PFSK-1 (cell line): ENCODE data around the gene UGP2.

Experiments used
- FOXP2 ChIP-seq: optimal IDR thresholded peaks from 2 replicates; pipeline ENCODE3; 2011; ENCODE audit warnings: borderline replicate concordance, control low read depth, inconsistent platforms; ENCODE audit not compliant: insufficient read depth; ENCODE audit errors: extremely low read length, extremely low read depth
- POLR2AphosphoS5 ChIP-seq: IDR thresholded peaks from 2 replicates; pipeline ENCODE4 v1.6.1; 2012; ENCODE audit warnings: low read depth, mild to moderate bottlenecking, control low read depth, low read length, moderate library complexity
- SIN3A ChIP-seq: IDR thresholded peaks from 2 replicates; pipeline ENCODE4 v1.6.1; 2012; ENCODE audit warnings: mild to moderate bottlenecking, low read length, moderate library complexity, borderline replicate concordance; ENCODE audit not compliant: insufficient read depth
- TAF1 ChIP-seq: IDR thresholded peaks from 2 replicates; pipeline ENCODE4 v1.6.1; 2012; ENCODE audit warnings: low read length, control low read depth, borderline replicate concordance; ENCODE audit not compliant: insufficient read depth
- TF ChIP-seq, protein P1 (sequence below), 2 experiments: IDR thresholded peaks; 2 replicates each; pipeline versions ENCODE4 v1.6.1 to v1.8.0; 2011 to 2012; ENCODE audit warnings: low read depth in 2 of 2, low read length in 2 of 2, control low read depth in 1 of 2, inconsistent platforms in 1 of 2, mild to moderate bottlenecking in 1 of 2, moderate library complexity in 1 of 2; ENCODE audit not compliant: insufficient read depth in 1 of 2

The UGP2 gene

GRCh38 chr2:63819256-63819655, 22.4 kb upstream of the UGP2 start:
- TF ChIP-seq SIN3A: no peak
- TF ChIP-seq TAF1: no peak
- TF ChIP-seq POLR2AphosphoS5: no peak
- TF ChIP-seq FOXP2: no peak
- TF ChIP-seq, protein P1, sequence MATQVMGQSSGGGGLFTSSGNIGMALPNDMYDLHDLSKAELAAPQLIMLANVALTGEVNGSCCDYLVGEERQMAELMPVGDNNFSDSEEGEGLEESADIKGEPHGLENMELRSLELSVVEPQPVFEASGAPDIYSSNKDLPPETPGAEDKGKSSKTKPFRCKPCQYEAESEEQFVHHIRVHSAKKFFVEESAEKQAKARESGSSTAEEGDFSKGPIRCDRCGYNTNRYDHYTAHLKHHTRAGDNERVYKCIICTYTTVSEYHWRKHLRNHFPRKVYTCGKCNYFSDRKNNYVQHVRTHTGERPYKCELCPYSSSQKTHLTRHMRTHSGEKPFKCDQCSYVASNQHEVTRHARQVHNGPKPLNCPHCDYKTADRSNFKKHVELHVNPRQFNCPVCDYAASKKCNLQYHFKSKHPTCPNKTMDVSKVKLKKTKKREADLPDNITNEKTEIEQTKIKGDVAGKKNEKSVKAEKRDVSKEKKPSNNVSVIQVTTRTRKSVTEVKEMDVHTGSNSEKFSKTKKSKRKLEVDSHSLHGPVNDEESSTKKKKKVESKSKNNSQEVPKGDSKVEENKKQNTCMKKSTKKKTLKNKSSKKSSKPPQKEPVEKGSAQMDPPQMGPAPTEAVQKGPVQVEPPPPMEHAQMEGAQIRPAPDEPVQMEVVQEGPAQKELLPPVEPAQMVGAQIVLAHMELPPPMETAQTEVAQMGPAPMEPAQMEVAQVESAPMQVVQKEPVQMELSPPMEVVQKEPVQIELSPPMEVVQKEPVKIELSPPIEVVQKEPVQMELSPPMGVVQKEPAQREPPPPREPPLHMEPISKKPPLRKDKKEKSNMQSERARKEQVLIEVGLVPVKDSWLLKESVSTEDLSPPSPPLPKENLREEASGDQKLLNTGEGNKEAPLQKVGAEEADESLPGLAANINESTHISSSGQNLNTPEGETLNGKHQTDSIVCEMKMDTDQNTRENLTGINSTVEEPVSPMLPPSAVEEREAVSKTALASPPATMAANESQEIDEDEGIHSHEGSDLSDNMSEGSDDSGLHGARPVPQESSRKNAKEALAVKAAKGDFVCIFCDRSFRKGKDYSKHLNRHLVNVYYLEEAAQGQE (IDR thresholded peaks at IDR 0.05; ENCODE audit: insufficient read depth in 1 of 2, low read depth in 2 of 2, low read length in 2 of 2): no peak

DNA sequence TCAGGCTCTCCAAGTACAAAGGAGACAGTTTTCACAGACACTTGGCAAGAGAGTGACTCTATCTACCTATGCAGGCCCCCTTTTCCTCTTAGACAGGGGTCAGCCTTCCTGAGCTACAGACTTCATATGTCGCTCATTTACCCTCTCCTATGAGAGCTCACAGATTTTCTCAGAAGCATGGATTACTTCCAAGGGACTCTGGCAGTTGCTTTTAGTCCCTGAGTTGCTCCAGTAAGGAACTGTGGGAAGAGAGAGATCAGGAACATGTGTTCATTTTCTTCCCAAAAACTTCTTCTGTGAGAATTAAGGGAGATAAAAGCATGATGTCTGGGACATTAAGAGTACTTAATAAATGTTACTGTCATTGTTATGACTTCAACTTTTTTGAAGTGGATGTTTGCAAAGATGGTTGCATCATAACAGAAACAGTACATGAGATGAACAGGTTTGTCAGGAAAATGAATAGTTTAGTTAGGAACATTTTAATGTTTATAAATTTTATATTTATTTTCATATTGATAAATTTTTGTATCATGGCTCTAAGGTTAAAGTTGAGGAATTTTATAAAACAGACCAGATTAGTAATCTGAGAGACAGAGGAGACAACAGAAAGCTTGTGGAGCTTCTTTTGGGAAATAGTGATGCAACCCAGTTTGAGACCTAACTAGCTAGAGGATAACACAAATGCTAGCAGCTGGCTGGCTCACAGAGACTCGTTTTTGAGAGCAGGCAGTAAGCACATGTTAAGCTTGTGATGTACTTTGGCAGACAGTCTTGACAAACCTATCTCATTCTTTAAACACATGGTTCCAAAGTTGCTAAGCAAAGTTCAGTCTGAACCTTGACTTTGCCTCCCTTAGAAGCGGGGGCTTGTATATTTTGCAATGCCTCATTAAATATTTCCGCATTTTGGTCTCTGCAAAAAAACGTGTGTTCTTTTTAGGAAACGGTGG, 21.7 kb upstream of the UGP2 start:
- no peak for TF ChIP-seq SIN3A
- TF ChIP-seq POLR2AphosphoS5: no peak
- no peak for TF ChIP-seq TAF1
- no peak for TF ChIP-seq FOXP2
- TF ChIP-seq, protein P1 (IDR thresholded peaks at IDR 0.05; ENCODE audit: insufficient read depth in 1 of 2, low read depth in 2 of 2, low read length in 2 of 2): no peak

- TF ChIP-seq SIN3A (no peak), FOXP2 (no peak), POLR2AphosphoS5 (no peak), TAF1 (no peak)
- TF ChIP-seq, protein P1 (IDR thresholded peaks at IDR 0.05; ENCODE audit: insufficient read depth in 1 of 2, low read depth in 2 of 2, low read length in 2 of 2): no peak
Observed at GRCh38 chr2:63820969-63821368, 20.7 kb upstream of the UGP2 start.

DNA sequence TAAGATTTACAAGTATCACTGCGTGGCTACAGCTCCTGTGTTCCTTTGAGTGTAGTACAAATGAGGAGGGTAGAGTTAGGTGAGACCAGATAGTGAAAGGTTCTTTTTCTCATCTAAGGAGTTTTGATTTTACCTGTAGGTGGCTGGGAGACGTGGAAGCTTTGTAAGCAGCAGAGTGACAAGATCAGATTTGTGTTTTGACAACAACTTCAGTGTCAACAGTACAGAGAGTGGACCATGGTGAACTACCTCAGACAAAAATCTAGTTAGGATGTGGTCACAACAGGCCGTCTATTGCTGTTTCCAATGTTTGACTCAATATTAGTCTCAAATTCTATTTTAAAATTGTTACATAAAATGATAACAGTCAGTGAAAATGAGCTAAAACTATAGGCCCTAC, 20.3 kb upstream of the UGP2 start:
- TF ChIP-seq TAF1: no peak
- TF ChIP-seq POLR2AphosphoS5: no peak
- TF ChIP-seq, protein P1 (IDR thresholded peaks at IDR 0.05; ENCODE audit: insufficient read depth in 1 of 2, low read depth in 2 of 2, low read length in 2 of 2): no peak
- no peak for TF ChIP-seq SIN3A
- no peak for TF ChIP-seq FOXP2

GRCh38 chr2:63822478-63822877, 19.2 kb upstream of the UGP2 start:
- no peak for TF ChIP-seq TAF1
- TF ChIP-seq POLR2AphosphoS5: no peak
- no peak for TF ChIP-seq FOXP2
- no peak for TF ChIP-seq SIN3A
- TF ChIP-seq, protein P1 (IDR thresholded peaks at IDR 0.05; ENCODE audit: insufficient read depth in 1 of 2, low read depth in 2 of 2, low read length in 2 of 2): no peak
